HG03521 (cell line): ENCODE measurements around the gene KLHDC1.
"Not testable (repeated sequence)": the region's sequence is repeated elsewhere in the genome, so short reads cannot be mapped to it uniquely, and the experiment has no call there.

Experiments
- ATAC-seq: cut with Tn5 transposase; IDR thresholded peaks from one replicate; pipeline ENCODE4 v1.9.1; 2021; ENCODE audit warnings: mild to moderate bottlenecking, moderate library complexity; ENCODE audit not compliant: unreplicated experiment

KLHDC1 gene

DNA sequence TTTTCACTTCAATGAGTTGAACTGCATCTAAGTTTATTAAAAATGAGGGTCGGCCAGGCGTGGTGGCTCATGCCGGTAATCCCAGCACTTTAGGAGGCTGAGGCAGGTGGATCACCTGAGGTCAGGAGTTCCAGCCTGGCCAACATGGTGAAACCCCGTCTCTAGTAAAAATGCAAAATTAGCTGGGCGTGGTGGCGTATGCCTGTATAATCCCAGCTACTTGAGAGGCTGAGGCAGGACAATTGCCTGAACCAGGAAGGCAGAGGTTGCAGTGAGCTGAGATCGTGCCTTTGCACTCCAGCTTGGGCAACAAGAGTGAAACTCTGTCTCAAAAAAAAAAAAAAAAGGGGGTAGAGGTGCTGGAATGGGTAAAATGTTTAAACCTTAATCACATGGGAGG lies 88.1 kb downstream of the KLHDC1 start:
- not testable (repeated sequence) for ATAC-seq

DNA sequence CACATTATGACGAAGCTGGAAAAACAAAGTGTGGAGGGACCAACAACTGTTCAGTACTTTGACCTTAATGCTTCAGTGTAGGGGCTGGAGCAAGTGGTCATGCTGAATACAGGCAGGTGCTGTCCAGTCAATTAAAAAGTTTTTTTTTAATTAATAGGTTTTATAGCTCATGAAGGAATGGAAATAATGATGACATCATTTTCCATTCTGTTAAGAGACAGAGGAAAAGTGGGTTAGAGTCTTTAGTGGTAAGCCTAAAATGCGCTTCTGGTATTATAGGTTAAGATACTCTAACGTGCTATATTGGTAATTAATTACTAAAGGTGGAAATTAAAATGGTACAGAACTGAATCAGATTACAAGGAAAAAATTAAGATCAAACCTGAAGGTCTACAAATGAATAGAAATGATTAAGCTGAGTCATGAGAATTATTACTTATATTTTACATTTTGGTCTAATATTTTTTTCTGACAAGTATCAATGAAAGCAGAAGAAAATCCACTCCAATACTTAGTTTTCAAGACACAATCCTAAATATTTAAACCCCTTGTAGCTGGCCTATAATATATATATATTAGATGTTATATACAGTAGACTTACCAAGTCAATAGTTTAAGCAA lies 90.6 kb downstream of the KLHDC1 start:
- no peak for ATAC-seq

DNA sequence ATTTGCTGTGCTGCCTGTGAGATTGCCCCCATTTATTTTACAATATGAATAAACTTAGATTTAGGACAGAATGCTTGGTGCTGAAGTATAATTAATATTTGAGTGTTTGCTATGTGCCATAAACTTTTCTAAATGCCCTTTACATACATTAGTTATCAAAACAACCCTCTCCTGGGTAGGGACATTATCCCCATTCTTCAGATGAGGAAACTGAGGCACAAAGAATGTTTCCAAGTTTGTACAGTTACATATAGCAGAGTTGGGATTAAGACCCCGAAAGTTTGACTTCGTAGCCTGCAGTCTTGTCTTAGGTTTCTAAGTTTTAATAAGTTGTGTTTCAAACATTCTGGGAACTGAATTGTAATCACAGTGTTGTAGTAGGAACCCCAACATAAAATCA lies 93.4 kb downstream of the KLHDC1 start:
- ATAC-seq, result no peak

DNA sequence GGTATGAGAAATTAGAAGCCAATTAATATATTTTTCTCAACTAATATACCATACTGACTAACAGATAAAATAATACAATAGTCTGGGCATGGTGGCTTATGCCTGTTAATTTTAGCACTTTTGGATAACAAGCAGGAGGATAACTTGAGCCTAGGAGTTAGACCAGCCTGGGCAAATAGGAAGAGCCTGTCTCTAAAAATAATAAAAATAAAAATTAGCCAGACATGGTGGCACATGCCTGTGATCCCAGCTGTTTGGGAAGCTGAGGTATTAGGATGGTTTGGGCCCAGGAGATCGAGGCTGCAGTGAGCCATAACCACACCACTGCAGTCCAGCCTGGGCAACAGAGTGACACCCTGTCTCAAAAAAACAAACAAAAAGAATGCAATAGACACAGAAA lies 99.7 kb downstream of the KLHDC1 start:
- ATAC-seq, result no peak

DNA sequence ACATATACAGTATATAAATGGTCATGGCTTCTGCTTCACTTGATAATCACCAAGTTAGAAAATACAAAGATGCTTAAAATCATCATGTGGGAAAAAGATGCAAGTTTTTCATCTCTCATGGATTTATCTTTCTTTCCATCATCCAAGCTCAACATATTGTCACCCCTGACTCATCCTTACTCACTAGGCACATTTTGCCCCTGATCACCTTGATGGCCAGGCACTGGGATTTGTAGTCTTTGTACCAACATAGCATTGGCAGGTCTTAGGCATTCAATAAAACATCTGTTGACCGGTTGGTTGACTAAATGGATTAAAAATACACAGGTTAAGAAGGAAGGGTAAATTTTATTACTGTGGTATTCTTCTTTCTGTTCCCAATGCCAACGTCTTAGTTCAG lies 103.1 kb downstream of the KLHDC1 start:
- ATAC-seq, result no peak
